HG03103 (cell line): Measurements from ENCODE around the gene BEST4.
"Not testable (repeated sequence)": the region's sequence is repeated elsewhere in the genome, so short reads cannot be mapped to it uniquely, and the experiment has no call there.

ENCODE experiments used
- ATAC-seq: cut with Tn5 transposase; IDR thresholded peaks from one replicate; pipeline ENCODE4 v1.9.1; 2021; ENCODE audit warnings: low read depth; ENCODE audit not compliant: unreplicated experiment

Gene BEST4

GRCh38 chr1:44803062-44803311 lies 15.0 kb upstream of the BEST4 start:
- no peak for ATAC-seq

GRCh38 chr1:44802306-44803061 lies 14.5 kb upstream of the BEST4 start:
- ATAC-seq = no peak

GRCh38 chr1:44801491-44802305 lies 13.7 kb upstream of the BEST4 start:
- ATAC-seq = no peak

DNA sequence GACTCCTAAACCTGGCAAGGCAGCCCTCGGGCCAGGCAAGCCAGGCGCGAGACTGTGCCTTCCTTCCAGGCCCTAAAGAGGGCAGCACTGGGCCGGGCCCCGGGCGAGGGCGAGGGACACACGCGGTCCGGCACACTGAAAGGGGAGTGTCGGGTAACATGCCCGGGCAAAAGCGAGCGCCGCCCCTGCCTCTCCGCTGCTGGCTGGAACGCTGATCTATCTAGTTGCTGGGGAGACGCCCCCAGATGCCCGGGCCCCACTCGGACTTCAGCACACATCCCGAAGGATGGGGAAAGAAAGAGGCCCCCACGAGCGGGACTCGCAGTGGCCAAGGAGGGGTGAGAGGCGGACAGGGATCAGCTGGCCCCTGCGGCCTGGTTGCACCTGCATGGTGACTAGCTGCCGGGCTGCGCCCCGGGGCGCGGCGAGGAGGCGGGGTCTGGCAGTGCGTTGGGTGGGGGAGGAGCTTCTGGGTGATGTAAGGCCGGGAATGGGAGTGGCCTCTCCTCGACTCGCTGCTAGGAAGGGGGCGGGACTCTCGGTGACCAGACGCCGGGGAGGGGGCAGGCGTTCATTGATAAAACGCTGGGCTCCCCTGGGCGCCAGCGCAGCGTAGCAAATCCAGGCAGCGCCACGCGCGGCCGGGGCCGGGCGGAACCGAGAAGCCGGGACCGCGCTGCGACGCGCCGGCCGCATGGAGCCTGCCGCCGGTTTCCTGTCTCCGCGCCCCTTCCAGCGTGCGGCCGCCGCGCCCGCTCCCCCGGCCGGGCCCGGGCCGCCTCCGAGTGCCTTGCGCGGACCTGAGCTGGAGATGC lies 12.0 kb upstream of the BEST4 start, which contains the start of gene PLK3:
PLK3 (plus strand) TSS at position 608 of the 815 bp plus-strand sequence; CDS start at position 695, 87 bp downstream.
- peak; percentile 66 for ATAC-seq

- no peak for ATAC-seq
Measured at GRCh38 chr1:44798481-44799365, 10.8 kb upstream of the BEST4 start.

GRCh38 chr1:44797886-44798285 lies 9.9 kb upstream of the BEST4 start:
- ATAC-seq = not testable (repeated sequence)

DNA sequence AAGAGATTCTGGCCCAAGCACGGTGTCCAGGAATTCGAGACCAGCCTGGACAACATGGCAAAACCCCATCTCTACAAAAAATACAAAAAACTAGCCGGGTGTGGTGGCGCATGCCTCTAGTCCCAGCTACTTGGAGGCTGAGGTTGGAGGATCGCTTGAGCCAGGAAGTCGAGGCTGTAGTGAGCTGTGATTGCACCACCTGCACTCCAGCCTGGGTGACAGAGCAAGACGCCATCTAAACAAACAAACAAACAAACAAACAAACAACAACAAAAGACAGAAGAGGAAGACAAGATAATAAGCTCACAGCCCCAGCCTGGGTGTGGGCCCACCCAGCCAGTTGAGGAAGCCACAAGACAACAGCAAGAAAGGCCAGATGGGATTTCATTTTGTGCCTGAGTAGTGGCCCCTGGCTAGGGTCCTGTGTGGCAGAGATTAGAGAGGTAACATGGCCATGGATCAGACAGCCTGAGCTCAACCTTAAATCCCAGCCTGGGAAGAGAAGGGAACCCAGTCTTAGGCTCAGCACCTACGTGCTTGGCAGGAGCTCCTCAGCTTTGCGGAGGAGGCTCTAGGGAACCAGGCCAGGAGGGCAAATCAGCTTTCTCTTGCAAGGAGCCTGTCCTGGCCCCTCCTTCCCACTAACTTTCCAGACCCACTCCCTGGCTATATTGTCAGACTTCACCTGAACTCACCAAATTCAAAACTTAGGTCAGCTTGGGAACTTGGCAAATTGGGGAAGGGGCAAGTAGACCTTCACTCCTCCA lies 4.9 kb upstream of the BEST4 start:
- no peak for ATAC-seq

GRCh38 chr1:44790968-44791801 lies 3.2 kb upstream of the BEST4 start:
- no peak for ATAC-seq

GRCh38 chr1:44787506-44787905 lies 464 bp downstream of the BEST4 start:
- ATAC-seq = no peak

- no peak for ATAC-seq
Measured at GRCh38 chr1:44786841-44787426, 1.0 kb downstream of the BEST4 start.

GRCh38 chr1:44786138-44786840 lies 1.7 kb downstream of the BEST4 start:
- ATAC-seq = no peak

GRCh38 chr1:44785501-44786137 lies 2.4 kb downstream of the BEST4 start:
- ATAC-seq = no peak

DNA sequence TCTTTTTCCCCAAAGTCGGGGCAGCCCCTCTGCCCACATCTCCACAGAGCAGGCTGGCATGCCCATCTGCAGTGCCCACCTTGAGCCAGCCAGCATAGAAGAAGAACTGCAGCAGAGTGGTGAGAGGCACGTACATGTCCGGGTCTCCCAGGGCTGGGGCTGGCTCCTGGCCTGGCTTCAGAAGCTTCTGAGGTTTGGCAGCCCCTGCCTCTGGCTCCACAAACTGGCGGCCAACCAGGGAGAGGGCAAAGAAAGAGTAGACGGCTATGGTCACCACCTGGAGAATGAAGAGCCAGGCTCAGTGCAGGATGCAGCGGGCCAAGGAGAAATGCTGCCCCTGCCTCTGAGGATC lies 3.0 kb downstream of the BEST4 start:
- no peak for ATAC-seq

- ATAC-seq = no peak
Measured at GRCh38 chr1:44784094-44785028, 3.6 kb downstream of the BEST4 start.

DNA sequence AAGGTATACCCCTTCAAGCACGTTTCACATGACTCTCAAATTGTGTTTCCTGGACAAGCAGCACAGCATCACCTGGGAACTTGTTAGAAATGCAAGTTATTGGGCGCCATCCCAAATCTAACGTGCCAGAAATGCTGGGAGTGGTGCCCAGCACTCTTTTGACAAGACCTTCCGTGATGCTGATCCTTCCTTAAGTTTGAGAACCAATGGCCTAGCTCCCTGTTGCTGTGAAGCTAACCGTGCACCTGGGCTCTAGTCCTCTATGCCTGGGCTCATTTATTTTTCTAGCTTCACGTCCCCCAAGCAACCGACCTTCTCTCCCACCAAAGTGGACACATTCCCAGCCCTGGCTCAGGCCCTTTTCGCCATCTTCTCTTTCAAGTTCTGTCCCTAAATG lies 4.3 kb downstream of the BEST4 start:
- ATAC-seq = no peak

DNA sequence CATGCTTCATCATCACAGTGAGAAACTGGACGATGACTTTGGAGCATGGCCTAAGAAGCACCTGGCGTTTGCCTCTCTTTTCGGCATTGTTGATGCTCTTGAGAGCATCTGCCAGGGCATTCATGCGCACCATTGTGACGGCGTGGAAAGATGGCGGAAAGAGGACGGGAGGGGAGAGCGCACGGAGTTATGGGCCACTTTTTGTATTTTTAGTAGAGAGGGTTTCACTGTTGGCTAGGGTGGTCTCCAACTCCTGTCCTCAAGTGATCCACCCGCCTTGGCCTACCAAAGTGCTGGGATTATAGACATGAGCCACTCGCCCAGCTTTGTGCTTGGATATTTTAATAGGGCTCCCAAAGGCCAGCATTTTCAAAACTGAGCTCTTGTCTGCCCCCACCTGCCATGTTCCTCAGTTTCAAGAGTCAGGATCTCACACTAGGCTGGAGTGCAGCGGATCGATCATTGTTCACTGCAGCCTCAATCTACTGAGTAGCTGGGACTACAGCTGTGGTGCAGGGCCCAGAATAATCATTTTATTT lies 7.3 kb downstream of the BEST4 start:
- no peak for ATAC-seq
